ENCODE results near the gene GABRR1.

The GABRR1 gene

GRCh38 chr6:89200706-89201215 lies 16.4 kb downstream of the GABRR1 start:
- FAIRE-seq (no peak), DNase-seq (ENCODE audit: insufficient read length, low spot score) (no peak)
- no peak for TF ChIP-seq SPI1 (IDR thresholded peaks at IDR 0.05; ENCODE audit: low read depth, low read length)
- no peak for TF ChIP-seq PAX5 (IDR thresholded peaks at IDR 0.05; ENCODE audit: insufficient read depth, low read length, severe bottlenecking)
- TF ChIP-seq POLR2AphosphoS5 (IDR thresholded peaks at IDR 0.05; ENCODE audit: low read depth, low read length): no peak
- no peak for TF ChIP-seq TAF1 (IDR thresholded peaks at IDR 0.05; ENCODE audit: low read depth, low read length)
- TF ChIP-seq POU2F2 (IDR thresholded peaks at IDR 0.05; ENCODE audit: low read depth, low read length): no peak
- TF ChIP-seq POLR2A (IDR thresholded peaks at IDR 0.05; ENCODE audit: low read depth, low read length): no peak

GRCh38 chr6:89199579-89199978 lies 17.6 kb downstream of the GABRR1 start:
- no peak for TF ChIP-seq POU2F2 (IDR thresholded peaks at IDR 0.05; ENCODE audit: low read depth, low read length)
- no peak for TF ChIP-seq SPI1 (IDR thresholded peaks at IDR 0.05; ENCODE audit: low read depth, low read length)
- no peak for TF ChIP-seq POLR2AphosphoS5 (IDR thresholded peaks at IDR 0.05; ENCODE audit: low read depth, low read length)
- no peak for TF ChIP-seq TAF1 (IDR thresholded peaks at IDR 0.05; ENCODE audit: low read depth, low read length)
- no peak for FAIRE-seq

DNA sequence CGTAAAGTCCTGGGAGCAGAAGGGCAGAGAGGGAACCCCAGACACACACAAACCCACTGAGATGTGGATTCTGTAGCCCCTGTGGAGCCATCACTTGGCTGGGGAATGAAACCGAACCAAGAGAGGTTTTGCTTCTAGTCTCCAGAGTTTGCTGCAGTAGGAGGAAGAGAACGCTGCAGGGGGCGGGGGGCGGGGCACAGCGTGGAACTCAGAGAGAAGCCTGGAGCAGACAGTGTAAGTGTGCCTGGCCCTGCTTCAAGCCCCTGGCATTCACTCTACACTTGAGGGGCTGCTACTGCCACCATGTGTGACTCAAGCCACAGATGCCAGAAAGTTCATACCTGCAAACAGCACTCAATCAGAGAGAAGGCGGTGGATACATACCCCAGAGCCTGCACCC lies 18.9 kb downstream of the GABRR1 start:
- DNase-seq (ENCODE audit: insufficient read length, low spot score) (no peak), FAIRE-seq (no peak)
- TF ChIP-seq POU2F2 (IDR thresholded peaks at IDR 0.05; ENCODE audit: low read depth, low read length): no peak
- TF ChIP-seq PAX5 (IDR thresholded peaks at IDR 0.05; ENCODE audit: insufficient read depth, low read length, severe bottlenecking): no peak
- no peak for TF ChIP-seq TAF1 (IDR thresholded peaks at IDR 0.05; ENCODE audit: low read depth, low read length)
- TF ChIP-seq POLR2AphosphoS5 (IDR thresholded peaks at IDR 0.05; ENCODE audit: low read depth, low read length): no peak
- TF ChIP-seq POLR2A (IDR thresholded peaks at IDR 0.05; ENCODE audit: low read depth, low read length): no peak
- no peak for TF ChIP-seq SPI1 (IDR thresholded peaks at IDR 0.05; ENCODE audit: low read depth, low read length)

More at GRCh38 chr6:89199579-89199978, 17.6 kb downstream of the GABRR1 start:
- no peak for DNase-seq (ENCODE audit: insufficient read length, low spot score)

DNA sequence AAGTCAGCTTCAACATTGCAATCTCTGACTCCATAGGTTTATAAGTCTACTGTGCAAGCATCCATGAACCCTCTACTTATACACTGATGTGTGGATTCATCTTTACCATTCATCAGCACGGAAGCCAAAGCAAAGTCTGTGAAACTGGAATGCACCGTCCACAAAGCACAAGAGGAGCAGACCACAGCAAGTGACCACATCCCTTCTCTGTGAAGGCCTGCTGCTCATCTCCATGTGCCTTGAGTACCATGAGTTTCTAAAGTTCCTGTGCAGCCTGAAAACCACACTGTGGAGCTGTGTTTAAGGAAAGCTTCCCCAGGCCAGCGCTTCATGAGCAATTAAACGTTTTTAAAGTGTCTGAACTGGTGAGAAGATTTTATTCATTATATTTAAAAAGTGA lies 20.0 kb downstream of the GABRR1 start:
- FAIRE-seq (peak; percentile 33), DNase-seq (ENCODE audit: insufficient read length, low spot score) (no peak)
- TF ChIP-seq TAF1 (IDR thresholded peaks at IDR 0.05; ENCODE audit: low read depth, low read length) (no peak), POLR2AphosphoS5 (IDR thresholded peaks at IDR 0.05; ENCODE audit: low read depth, low read length) (no peak), PAX5 (IDR thresholded peaks at IDR 0.05; ENCODE audit: insufficient read depth, low read length, severe bottlenecking) (no peak), POLR2A (IDR thresholded peaks at IDR 0.05; ENCODE audit: low read depth, low read length) (no peak), SPI1 (IDR thresholded peaks at IDR 0.05; ENCODE audit: low read depth, low read length) (no peak), POU2F2 (IDR thresholded peaks at IDR 0.05; ENCODE audit: low read depth, low read length) (no peak)

DNA sequence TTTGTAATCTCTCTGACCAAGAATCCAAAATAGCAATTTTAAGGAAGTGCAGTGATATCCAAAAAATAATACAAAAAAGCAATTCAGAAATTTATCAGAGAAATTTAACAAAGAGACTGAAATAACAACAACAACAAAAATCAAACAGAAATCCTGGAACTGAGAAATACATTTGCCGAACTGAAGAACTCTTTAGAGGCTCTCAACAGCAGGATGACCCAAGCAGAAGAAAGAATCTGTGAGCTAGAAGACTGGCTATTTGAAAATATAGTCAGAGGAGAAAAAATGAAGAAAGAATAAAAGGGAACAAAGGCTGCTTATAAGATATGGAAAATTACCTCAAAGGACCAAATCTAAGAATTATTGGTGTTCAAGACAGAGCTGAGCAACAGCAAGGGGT lies 22.6 kb downstream of the GABRR1 start:
- FAIRE-seq (no peak), DNase-seq (ENCODE audit: insufficient read length, low spot score) (no peak)
- no peak for TF ChIP-seq POU2F2 (IDR thresholded peaks at IDR 0.05; ENCODE audit: low read depth, low read length)
- no peak for TF ChIP-seq SPI1 (IDR thresholded peaks at IDR 0.05; ENCODE audit: low read depth, low read length)
- no peak for TF ChIP-seq TAF1 (IDR thresholded peaks at IDR 0.05; ENCODE audit: low read depth, low read length)
- TF ChIP-seq PAX5 (IDR thresholded peaks at IDR 0.05; ENCODE audit: insufficient read depth, low read length, severe bottlenecking): no peak
- no peak for TF ChIP-seq POLR2A (IDR thresholded peaks at IDR 0.05; ENCODE audit: low read depth, low read length)
- TF ChIP-seq POLR2AphosphoS5 (IDR thresholded peaks at IDR 0.05; ENCODE audit: low read depth, low read length): no peak

GRCh38 chr6:89190741-89191140 lies 26.4 kb downstream of the GABRR1 start:
- no peak for DNase-seq (ENCODE audit: insufficient read length, low spot score)
- FAIRE-seq: no peak
- TF ChIP-seq TAF1 (IDR thresholded peaks at IDR 0.05; ENCODE audit: low read depth, low read length) (no peak), POU2F2 (IDR thresholded peaks at IDR 0.05; ENCODE audit: low read depth, low read length) (no peak), PAX5 (IDR thresholded peaks at IDR 0.05; ENCODE audit: insufficient read depth, low read length, severe bottlenecking) (no peak)

DNA sequence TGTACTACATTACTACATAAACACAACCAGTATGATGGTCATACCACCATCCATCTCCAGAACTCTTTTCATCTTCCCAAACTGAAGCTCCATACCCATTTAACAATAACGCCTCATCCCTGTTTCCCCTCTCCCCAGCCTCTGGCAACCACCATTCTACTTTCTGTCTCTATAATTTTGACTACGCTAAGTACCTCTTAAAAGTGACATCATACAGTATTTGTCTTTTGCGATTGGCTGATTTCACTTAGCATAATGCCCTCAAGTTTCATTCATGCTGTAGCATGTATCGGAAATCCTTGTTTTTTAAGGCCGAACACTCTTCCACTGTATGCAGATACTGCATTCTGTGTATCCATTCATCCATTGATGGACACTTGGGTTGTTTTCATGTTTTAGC lies 29.7 kb downstream of the GABRR1 start:
- FAIRE-seq: no peak
- no peak for DNase-seq (ENCODE audit: insufficient read length, low spot score)
- TF ChIP-seq POLR2AphosphoS5 (IDR thresholded peaks at IDR 0.05; ENCODE audit: low read depth, low read length) (no peak), TAF1 (IDR thresholded peaks at IDR 0.05; ENCODE audit: low read depth, low read length) (no peak)

GRCh38 chr6:89186762-89187161 lies 30.4 kb downstream of the GABRR1 start:
- DNase-seq (ENCODE audit: insufficient read length, low spot score): no peak
- FAIRE-seq: no peak
- TF ChIP-seq TAF1 (IDR thresholded peaks at IDR 0.05; ENCODE audit: low read depth, low read length) (no peak), POLR2AphosphoS5 (IDR thresholded peaks at IDR 0.05; ENCODE audit: low read depth, low read length) (no peak), POU2F2 (IDR thresholded peaks at IDR 0.05; ENCODE audit: low read depth, low read length) (no peak), PAX5 (IDR thresholded peaks at IDR 0.05; ENCODE audit: insufficient read depth, low read length, severe bottlenecking) (no peak), POLR2A (IDR thresholded peaks at IDR 0.05; ENCODE audit: low read depth, low read length) (no peak), SPI1 (IDR thresholded peaks at IDR 0.05; ENCODE audit: low read depth, low read length) (no peak)

GRCh38 chr6:89184344-89184743 lies 32.8 kb downstream of the GABRR1 start:
- TF ChIP-seq POU2F2 (IDR thresholded peaks at IDR 0.05; ENCODE audit: low read depth, low read length) (no peak), POLR2AphosphoS5 (IDR thresholded peaks at IDR 0.05; ENCODE audit: low read depth, low read length) (no peak), POLR2A (IDR thresholded peaks at IDR 0.05; ENCODE audit: low read depth, low read length) (no peak), SPI1 (IDR thresholded peaks at IDR 0.05; ENCODE audit: low read depth, low read length) (no peak)
- DNase-seq (ENCODE audit: insufficient read length, low spot score) (no peak), FAIRE-seq (no peak)

DNA sequence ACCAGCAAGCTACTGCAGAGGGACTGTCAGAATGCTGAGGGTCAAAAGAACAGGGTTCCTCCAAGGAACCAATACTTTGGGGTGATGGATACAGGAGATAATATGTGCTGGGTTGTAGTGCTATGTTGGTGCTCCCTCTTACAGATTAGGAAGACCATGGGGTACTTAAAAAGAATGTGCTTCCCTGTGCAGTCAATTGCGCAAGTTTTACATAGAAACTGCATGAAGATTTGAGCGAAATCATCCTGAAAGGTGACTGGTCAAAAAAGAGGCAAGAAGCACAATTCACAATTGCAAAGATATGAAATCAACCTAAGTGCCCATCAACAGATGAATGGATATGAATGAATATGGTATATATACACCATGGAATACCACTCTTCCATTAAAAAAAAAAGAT lies 33.9 kb downstream of the GABRR1 start:
- FAIRE-seq: no peak

More for the DNA sequence above, 33.9 kb downstream of the GABRR1 start:
- no peak for DNase-seq (ENCODE audit: insufficient read length, low spot score)
- TF ChIP-seq POLR2AphosphoS5 (IDR thresholded peaks at IDR 0.05; ENCODE audit: low read depth, low read length) (no peak), POLR2A (IDR thresholded peaks at IDR 0.05; ENCODE audit: low read depth, low read length) (no peak), PAX5 (IDR thresholded peaks at IDR 0.05; ENCODE audit: insufficient read depth, low read length, severe bottlenecking) (no peak), TAF1 (IDR thresholded peaks at IDR 0.05; ENCODE audit: low read depth, low read length) (no peak), SPI1 (IDR thresholded peaks at IDR 0.05; ENCODE audit: low read depth, low read length) (no peak), POU2F2 (IDR thresholded peaks at IDR 0.05; ENCODE audit: low read depth, low read length) (no peak)
